ENCODE results near the gene CLDN19.

CLDN19 gene

GRCh38 chr1:42692911-42693310, 47.1 kb downstream of the CLDN19 start:
- no peak for DNase-seq

- no peak for DNase-seq
Measured at GRCh38 chr1:42692461-42692860, 47.6 kb downstream of the CLDN19 start.

- no peak for DNase-seq
Measured at GRCh38 chr1:42691157-42691498, 48.9 kb downstream of the CLDN19 start.

- DNase-seq = no peak
Measured at GRCh38 chr1:42690477-42691156, 49.4 kb downstream of the CLDN19 start.

- no peak for DNase-seq
Measured at GRCh38 chr1:42689912-42690311, 50.1 kb downstream of the CLDN19 start.

GRCh38 chr1:42686418-42686817, 53.6 kb downstream of the CLDN19 start:
- no peak for DNase-seq

- DNase-seq = no peak
Measured at GRCh38 chr1:42684139-42684538, 55.9 kb downstream of the CLDN19 start.
